Thyroid gland (tissue), 4 donors: ENCODE measurements around the gene SPON1. TPM values are rescaled to one million over a fixed set of nuclear protein-coding genes. Genes with fewer than 3 reads are reported as not detected.
"Not testable (repeated sequence)": the region's sequence is repeated elsewhere in the genome, so short reads cannot be mapped to it uniquely, and the experiment has no call there.

Experiments
- DNase-seq, 2 donors: peaks; one replicate each; pipeline ENCODE4 v3.0.0-alpha.2; 2019
- H3K27ac ChIP-seq, 3 donors: fragments of 200-600 bp; sonication (generic); 1 replicate in 2 of 3; 2 replicates in 1 of 3; pipeline ENCODE4 v1.5.1; 2016 to 2019; ENCODE audit warnings: mild to moderate bottlenecking in 1 of 3, moderate library complexity in 1 of 3
- H3K27me3 ChIP-seq: fragments of 200-600 bp; sonication (generic); one replicate; pipeline ENCODE4 v1.5.1; 2019
- H3K36me3 ChIP-seq, 2 donors: fragments of 200-600 bp; sonication (generic); one replicate each; pipeline ENCODE4 v1.5.1; 2016 to 2019
- H3K4me1 ChIP-seq, 2 donors: fragments of 200-600 bp; sonication (generic); one replicate each; pipeline ENCODE4 v1.5.1; 2017 to 2019
- H3K4me3 ChIP-seq, 3 donors: fragments of 200-600 bp; sonication (generic); replicated peaks in 1 of 3; 1 replicate in 2 of 3; 2 replicates in 1 of 3; pipeline ENCODE4 v1.5.1; 2016; ENCODE audit warnings: mild to moderate bottlenecking in 1 of 3
- H3K9me3 ChIP-seq: fragments of 200-600 bp; sonication (generic); one replicate; pipeline ENCODE4 v1.5.1; 2017
- CTCF ChIP-seq, 6 experiments: fragments of 200-600 bp in 3 of 6; fragments of 450-650 bp in 3 of 6; sonication (generic) in 3 of 6; IDR thresholded peaks; one replicate each; pipeline ENCODE4 v1.5.1; 2016 to 2019; ENCODE audit warnings: antibody characterized with exemption in 6 of 6, mild to moderate bottlenecking in 2 of 6, inconsistent platforms in 1 of 6, moderate library complexity in 1 of 6
- POLR2A ChIP-seq, 2 donors: fragments of 450-650 bp; IDR thresholded peaks; one replicate each; pipeline ENCODE4 v1.6.1; 2017; ENCODE audit warnings: antibody characterized with exemption in 2 of 2, mild to moderate bottlenecking in 2 of 2, moderate library complexity in 1 of 2
- WGBS, 2 donors: methylation state at CpG; one replicate each; pipeline ENCODE4 v1.1.5; 2017; 5-methylcytosine and 5-hydroxymethylcytosine counted together
- intact Hi-C: fragments of 100-400 bp; cut with DNase I; formaldehyde crosslinking; loops from one replicate; pipeline ENCODE4 v1.15.1; 2023
- total RNA-seq, 4 donors: library from RNA; depleted of rRNA; stranded (reverse); fragments of >200 nt; gene quantifications; one replicate each; pipeline ENCODE4 v1.2.3, GENCODE V29; 2016

SPON1 gene
- total RNA-seq, 4 donors from 2014 or later, result 7.3 to 14.9 (median 10.9) TPM

- no peaks in the 10 kb centered on the region for H3K27me3 ChIP-seq
- H3K4me3 ChIP-seq, result no peak overlapping the region
- no peak for DNase-seq
- 100% methylated on average over 1 of the region's 1 CpG for WGBS, 2 donors
- peaks cover 11 to 14% of the 10 kb centered on the region in 2 donors for H3K4me1 ChIP-seq
- no peaks in the 10 kb centered on the region for H3K9me3 ChIP-seq
- TF ChIP-seq CTCF (IDR thresholded peaks at IDR 0.05) (no peak), POLR2A (IDR thresholded peaks at IDR 0.05) (no peak)
- intact Hi-C loops, result no loop called here
- no peaks in the 10 kb centered on the region for H3K36me3 ChIP-seq
- H3K27ac ChIP-seq, result no peak overlapping the region
Observed at GRCh38 chr11:13927481-13927880, 35.0 kb upstream of the SPON1 start.

- DNase-seq, result no peak
- TF ChIP-seq POLR2A (IDR thresholded peaks at IDR 0.05), result no peak
- no peak for TF ChIP-seq CTCF (IDR thresholded peaks at IDR 0.05)
- no peak overlapping the region for H3K27ac ChIP-seq
- 57 to 60% methylated on average over 4 of the region's 4 CpGs for WGBS, 2 donors
- H3K9me3 ChIP-seq, result no peaks in the 10 kb centered on the region
- no peaks in the 10 kb centered on the region for H3K27me3 ChIP-seq
- intact Hi-C loops, result no loop called here
- H3K4me1 ChIP-seq, result peaks cover 3 to 6% of the 10 kb centered on the region in 2 donors
- H3K4me3 ChIP-seq, result no peak overlapping the region
- H3K36me3 ChIP-seq, result no peaks in the 10 kb centered on the region
Observed at GRCh38 chr11:13928566-13929251, 33.8 kb upstream of the SPON1 start.

GRCh38 chr11:13929395-13929891, 33.1 kb upstream of the SPON1 start:
- Histone ChIP-seq H3K4me1 (peaks cover 0 to under 1% of the 10 kb centered on the region in 2 donors), H3K4me3 (no peak overlapping the region), H3K27ac (no peak overlapping the region), H3K27me3 (no peaks in the 10 kb centered on the region), H3K9me3 (no peaks in the 10 kb centered on the region), H3K36me3 (no peaks in the 10 kb centered on the region)
- DNase-seq, result no peak
- TF ChIP-seq POLR2A (IDR thresholded peaks at IDR 0.05), result no peak
- no peak for TF ChIP-seq CTCF (IDR thresholded peaks at IDR 0.05)
- intact Hi-C loops, result no loop called here
- 46 to 63% methylated on average over 3 of the region's 3 CpGs for WGBS, 2 donors

GRCh38 chr11:13931356-13931755, 31.2 kb upstream of the SPON1 start:
- no peak for DNase-seq
- Histone ChIP-seq H3K4me1 (no peaks in the 10 kb centered on the region), H3K36me3 (no peaks in the 10 kb centered on the region), H3K27ac (no peak overlapping the region), H3K9me3 (no peaks in the 10 kb centered on the region), H3K27me3 (no peaks in the 10 kb centered on the region), H3K4me3 (no peak overlapping the region)
- 94 to 97% methylated on average over 4 of the region's 4 CpGs for WGBS, 2 donors
- TF ChIP-seq POLR2A (IDR thresholded peaks at IDR 0.05) (no peak), CTCF (IDR thresholded peaks at IDR 0.05) (no peak)
- intact Hi-C loops, result no loop called here

- H3K4me1 ChIP-seq, H3K27ac ChIP-seq, H3K4me3 ChIP-seq, intact Hi-C loops, DNase-seq, H3K9me3 ChIP-seq, H3K27me3 ChIP-seq, H3K36me3 ChIP-seq: not testable (repeated sequence)
- 86 to 96% methylated on average over 4 of the region's 4 CpGs for WGBS, 2 donors
Observed at GRCh38 chr11:13937154-13937553, 25.4 kb upstream of the SPON1 start.

GRCh38 chr11:13938829-13939228, 23.7 kb upstream of the SPON1 start:
- H3K36me3 ChIP-seq, H3K27me3 ChIP-seq, H3K4me3 ChIP-seq, H3K27ac ChIP-seq, DNase-seq, intact Hi-C loops, H3K4me1 ChIP-seq, H3K9me3 ChIP-seq: not testable (repeated sequence)
- WGBS, 2 donors, result 81 to 95% methylated on average over 7 to 10 of the region's 10 CpGs
